Liver (tissue), 9 donors: ENCODE measurements around the gene FLT1. TPM values are rescaled to one million over a fixed set of nuclear protein-coding genes. Genes with fewer than 3 reads are reported as not detected.

Source experiments
- DNase-seq: peaks from one replicate; pipeline ENCODE4 v3.0.0-alpha.2; 2017; ENCODE audit warnings: low spot score
- H3K27ac ChIP-seq, 2 donors: one replicate each; pipeline ENCODE4 v1.7.0; 2013; ENCODE audit warnings: inconsistent platforms in 2 of 2, low read length in 2 of 2, control low read depth in 1 of 2, low read depth in 1 of 2, mild to moderate bottlenecking in 1 of 2
- H3K27me3 ChIP-seq, 4 donors: one replicate each; pipeline versions ENCODE4 v1.6.1 to v1.7.0; 2013; ENCODE audit warnings: low read length in 3 of 4, inconsistent platforms in 1 of 4, mild to moderate bottlenecking in 1 of 4, moderate library complexity in 1 of 4; ENCODE audit not compliant: control insufficient read depth in 4 of 4, insufficient read depth in 4 of 4
- H3K36me3 ChIP-seq, 4 donors: one replicate each; pipeline versions ENCODE4 v1.6.1 to v1.7.0; 2013; ENCODE audit warnings: low read length in 3 of 4, mild to moderate bottlenecking in 3 of 4, low read depth in 1 of 4, moderate library complexity in 1 of 4; ENCODE audit not compliant: control insufficient read depth in 4 of 4, insufficient read depth in 3 of 4
- H3K4me1 ChIP-seq, 4 donors: one replicate each; pipeline versions ENCODE4 v1.6.1 to v1.7.0; 2013; ENCODE audit warnings: low read length in 3 of 4, mild to moderate bottlenecking in 3 of 4, moderate library complexity in 1 of 4; ENCODE audit not compliant: control insufficient read depth in 4 of 4, insufficient read depth in 4 of 4
- H3K4me3 ChIP-seq, 3 donors: one replicate each; pipeline versions ENCODE4 v1.6.1 to v1.7.0; 2013; ENCODE audit warnings: low read length in 3 of 3, control low read depth in 1 of 3, low read depth in 1 of 3, mild to moderate bottlenecking in 1 of 3
- H3K9ac ChIP-seq, 2 donors: one replicate each; pipeline ENCODE4 v1.7.0; 2013; ENCODE audit warnings: low read length in 2 of 2, mild to moderate bottlenecking in 2 of 2, moderate library complexity in 2 of 2, control low read depth in 1 of 2, low read depth in 1 of 2
- H3K9me3 ChIP-seq, 4 donors: one replicate each; pipeline versions ENCODE4 v1.6.1 to v1.7.0; 2013; ENCODE audit warnings: low read length in 3 of 4; ENCODE audit not compliant: control insufficient read depth in 4 of 4
- EGR1 ChIP-seq, 2 donors: IDR thresholded peaks; 2 replicates each; pipeline ENCODE4 v1.6.1; 2016 to 2018; ENCODE audit warnings: antibody characterized with exemption in 2 of 2, low read depth in 2 of 2
- FOXA1 ChIP-seq: IDR thresholded peaks from 2 replicates; pipeline ENCODE4 v1.6.1; 2016; ENCODE audit warnings: antibody characterized with exemption
- FOXA2 ChIP-seq: IDR thresholded peaks from 2 replicates; pipeline ENCODE4 v1.6.1; 2016; ENCODE audit warnings: antibody characterized with exemption
- HNF4A ChIP-seq, 2 donors: conservative IDR thresholded peaks; 2 replicates each; pipeline ENCODE4 v1.6.1; 2016; ENCODE audit warnings: antibody characterized with exemption in 2 of 2, mild to moderate bottlenecking in 2 of 2
- HNF4G ChIP-seq: IDR thresholded peaks from 2 replicates; pipeline ENCODE4 v1.6.1; 2016; ENCODE audit warnings: antibody characterized with exemption
- JUND ChIP-seq, 2 donors: IDR thresholded peaks; 2 replicates each; pipeline ENCODE4 v1.6.1; 2016; ENCODE audit warnings: antibody characterized with exemption in 2 of 2
- NR2F2 ChIP-seq: IDR thresholded peaks from 2 replicates; pipeline ENCODE4 v1.6.1; 2016; ENCODE audit warnings: antibody characterized with exemption
- RXRA ChIP-seq, 2 donors: IDR thresholded peaks; 2 replicates each; pipeline ENCODE4 v1.6.1; 2017 to 2018; ENCODE audit warnings: antibody characterized with exemption in 2 of 2, mild to moderate bottlenecking in 1 of 2
- SP1 ChIP-seq: IDR thresholded peaks from 2 replicates; pipeline ENCODE4 v1.6.1; 2018; ENCODE audit warnings: antibody characterized with exemption, mild to moderate bottlenecking
- WGBS: extraction: QIAGEN DNeasy Blood & Tissue Kit; methylation state at CpG from one replicate; pipeline ENCODE4 v1.1.7; 2013; 5-methylcytosine and 5-hydroxymethylcytosine counted together
- polyA plus RNA-seq, 2 donors: library from polyadenylated mRNA; stranded (reverse) in 1 of 2; unstranded in 1 of 2; fragments of 200-250 nt in 1 of 2; fragments of >200 nt in 1 of 2; fragmentation: Nextera tagmentation in 1 of 2; extraction: Ambion mirVana in 1 of 2; gene quantifications; one replicate each; pipeline versions ENCODE4 v1.2.1 to v1.2.3, GENCODE V29; 2013 to 2015
- total RNA-seq, 2 donors: library from RNA; depleted of rRNA; stranded (reverse); fragments of >200 nt; gene quantifications; one replicate each; pipeline ENCODE4 v1.2.3, GENCODE V29; 2014
- TF ChIP-seq, protein P1 (sequence below): IDR thresholded peaks from 2 replicates; pipeline ENCODE4 v1.6.1; 2016; ENCODE audit warnings: antibody characterized with exemption, mild to moderate bottlenecking
- TF ChIP-seq, protein P2 (sequence below): fragments of 150-350 bp; IDR thresholded peaks from 2 replicates; pipeline ENCODE4 v1.5.1; 2017; ENCODE audit warnings: improper control_type of control experiment, low read depth, low read length; ENCODE audit not compliant: missing input control
- TF ChIP-seq, protein P3 (sequence below): IDR thresholded peaks from 2 replicates; pipeline ENCODE4 v1.6.1; 2016; ENCODE audit warnings: antibody characterized with exemption
- TF ChIP-seq, protein P4 (sequence below): IDR thresholded peaks from 2 replicates; pipeline ENCODE4 v1.6.1; 2016; ENCODE audit warnings: antibody characterized with exemption
- TF ChIP-seq, protein P5 (sequence below): IDR thresholded peaks from 2 replicates; pipeline ENCODE4 v1.6.1; 2016; ENCODE audit warnings: antibody characterized with exemption
- donor health status: healthy.
- donor health status: healthy.
- donor health status: healthy.
- donor health status: healthy.
- donor health status: healthy.

FLT1 gene
- total and polyA plus RNA-seq, 4 donors = 4.1 to 19.7 (median 9.3) TPM

DNA sequence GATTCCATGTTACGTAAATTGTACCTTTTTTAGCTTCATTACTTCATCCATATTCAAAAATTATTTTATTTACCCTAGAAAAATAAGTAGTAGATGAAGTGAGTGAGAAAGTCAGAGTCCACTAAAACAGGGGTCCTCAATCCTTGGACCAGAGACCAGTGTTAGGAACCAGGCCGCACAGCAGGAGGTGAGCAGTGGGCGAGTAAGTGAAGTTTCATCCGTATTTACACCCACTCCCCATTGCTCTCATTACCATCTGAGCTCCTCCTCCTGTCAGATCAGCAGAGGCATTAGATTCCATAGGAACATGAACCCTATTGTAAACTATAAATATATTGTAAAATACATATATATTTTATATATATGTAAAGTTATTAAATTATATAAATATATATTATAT lies 237.6 kb downstream of the FLT1 start:
- Histone ChIP-seq H3K9ac (no peak overlapping the region), H3K4me3 (no peak overlapping the region), H3K9me3 (no peaks in the 10 kb centered on the region), H3K27me3 (no peaks in the 10 kb centered on the region), H3K36me3 (peaks cover 6 to 30% (median 13%) of the 10 kb centered on the region in 4 donors), H3K4me1 (peaks cover 0 to 7% (median 0%) of the 10 kb centered on the region in 4 donors), H3K27ac (no peak overlapping the region)
- WGBS = 99% methylated on average over 4 of the region's 4 CpGs
- DNase-seq = no peak
- TF ChIP-seq SP1 = no peak

DNA sequence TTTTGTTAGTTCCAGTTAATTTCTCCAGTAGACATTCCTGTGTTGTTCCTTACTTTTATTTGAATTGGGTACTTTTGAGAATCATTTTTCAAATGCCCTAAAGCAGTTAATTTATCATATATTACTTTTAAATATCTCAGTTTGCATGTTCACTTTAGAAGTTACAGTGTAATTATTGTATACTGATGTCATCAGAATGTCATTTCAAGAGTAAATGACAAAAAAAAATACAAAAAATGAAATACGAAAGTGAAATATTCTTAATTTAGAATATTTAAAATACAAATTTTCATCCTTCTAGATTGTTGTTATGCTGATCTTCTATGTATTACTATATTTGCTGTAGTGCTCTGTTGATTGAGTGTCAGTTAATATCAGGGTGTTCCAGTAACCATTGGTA lies 242.4 kb downstream of the FLT1 start:
- H3K4me1 ChIP-seq = no peaks in the 10 kb centered on the region
- no peaks in the 10 kb centered on the region for H3K27me3 ChIP-seq
- H3K9ac ChIP-seq = no peak overlapping the region

More for the DNA sequence above, 242.4 kb downstream of the FLT1 start:
- Histone ChIP-seq H3K4me3 (no peak overlapping the region), H3K36me3 (peaks cover 0 to 15% (median 7%) of the 10 kb centered on the region in 4 donors), H3K27ac (no peak overlapping the region), H3K9me3 (no peaks in the 10 kb centered on the region)
- TF ChIP-seq EGR1 (IDR thresholded peaks at IDR 0.05; ENCODE audit: low read depth in 2 of 2) = no peak
- no peak for TF ChIP-seq HNF4A (conservative IDR thresholded peaks at IDR 0.05)
- TF ChIP-seq SP1 = no peak
- TF ChIP-seq FOXA2 = no peak
- TF ChIP-seq RXRA (IDR thresholded peaks at IDR 0.05) = no peak
- TF ChIP-seq NR2F2 = no peak
- TF ChIP-seq, protein P1, sequence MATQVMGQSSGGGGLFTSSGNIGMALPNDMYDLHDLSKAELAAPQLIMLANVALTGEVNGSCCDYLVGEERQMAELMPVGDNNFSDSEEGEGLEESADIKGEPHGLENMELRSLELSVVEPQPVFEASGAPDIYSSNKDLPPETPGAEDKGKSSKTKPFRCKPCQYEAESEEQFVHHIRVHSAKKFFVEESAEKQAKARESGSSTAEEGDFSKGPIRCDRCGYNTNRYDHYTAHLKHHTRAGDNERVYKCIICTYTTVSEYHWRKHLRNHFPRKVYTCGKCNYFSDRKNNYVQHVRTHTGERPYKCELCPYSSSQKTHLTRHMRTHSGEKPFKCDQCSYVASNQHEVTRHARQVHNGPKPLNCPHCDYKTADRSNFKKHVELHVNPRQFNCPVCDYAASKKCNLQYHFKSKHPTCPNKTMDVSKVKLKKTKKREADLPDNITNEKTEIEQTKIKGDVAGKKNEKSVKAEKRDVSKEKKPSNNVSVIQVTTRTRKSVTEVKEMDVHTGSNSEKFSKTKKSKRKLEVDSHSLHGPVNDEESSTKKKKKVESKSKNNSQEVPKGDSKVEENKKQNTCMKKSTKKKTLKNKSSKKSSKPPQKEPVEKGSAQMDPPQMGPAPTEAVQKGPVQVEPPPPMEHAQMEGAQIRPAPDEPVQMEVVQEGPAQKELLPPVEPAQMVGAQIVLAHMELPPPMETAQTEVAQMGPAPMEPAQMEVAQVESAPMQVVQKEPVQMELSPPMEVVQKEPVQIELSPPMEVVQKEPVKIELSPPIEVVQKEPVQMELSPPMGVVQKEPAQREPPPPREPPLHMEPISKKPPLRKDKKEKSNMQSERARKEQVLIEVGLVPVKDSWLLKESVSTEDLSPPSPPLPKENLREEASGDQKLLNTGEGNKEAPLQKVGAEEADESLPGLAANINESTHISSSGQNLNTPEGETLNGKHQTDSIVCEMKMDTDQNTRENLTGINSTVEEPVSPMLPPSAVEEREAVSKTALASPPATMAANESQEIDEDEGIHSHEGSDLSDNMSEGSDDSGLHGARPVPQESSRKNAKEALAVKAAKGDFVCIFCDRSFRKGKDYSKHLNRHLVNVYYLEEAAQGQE = no peak
- no peak for TF ChIP-seq HNF4G
- TF ChIP-seq, protein P2, sequence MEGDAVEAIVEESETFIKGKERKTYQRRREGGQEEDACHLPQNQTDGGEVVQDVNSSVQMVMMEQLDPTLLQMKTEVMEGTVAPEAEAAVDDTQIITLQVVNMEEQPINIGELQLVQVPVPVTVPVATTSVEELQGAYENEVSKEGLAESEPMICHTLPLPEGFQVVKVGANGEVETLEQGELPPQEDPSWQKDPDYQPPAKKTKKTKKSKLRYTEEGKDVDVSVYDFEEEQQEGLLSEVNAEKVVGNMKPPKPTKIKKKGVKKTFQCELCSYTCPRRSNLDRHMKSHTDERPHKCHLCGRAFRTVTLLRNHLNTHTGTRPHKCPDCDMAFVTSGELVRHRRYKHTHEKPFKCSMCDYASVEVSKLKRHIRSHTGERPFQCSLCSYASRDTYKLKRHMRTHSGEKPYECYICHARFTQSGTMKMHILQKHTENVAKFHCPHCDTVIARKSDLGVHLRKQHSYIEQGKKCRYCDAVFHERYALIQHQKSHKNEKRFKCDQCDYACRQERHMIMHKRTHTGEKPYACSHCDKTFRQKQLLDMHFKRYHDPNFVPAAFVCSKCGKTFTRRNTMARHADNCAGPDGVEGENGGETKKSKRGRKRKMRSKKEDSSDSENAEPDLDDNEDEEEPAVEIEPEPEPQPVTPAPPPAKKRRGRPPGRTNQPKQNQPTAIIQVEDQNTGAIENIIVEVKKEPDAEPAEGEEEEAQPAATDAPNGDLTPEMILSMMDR = no peak
- no peak for TF ChIP-seq JUND (IDR thresholded peaks at IDR 0.05)
- TF ChIP-seq, protein P3, sequence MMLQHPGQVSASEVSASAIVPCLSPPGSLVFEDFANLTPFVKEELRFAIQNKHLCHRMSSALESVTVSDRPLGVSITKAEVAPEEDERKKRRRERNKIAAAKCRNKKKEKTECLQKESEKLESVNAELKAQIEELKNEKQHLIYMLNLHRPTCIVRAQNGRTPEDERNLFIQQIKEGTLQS = no peak
- TF ChIP-seq, protein P4, sequence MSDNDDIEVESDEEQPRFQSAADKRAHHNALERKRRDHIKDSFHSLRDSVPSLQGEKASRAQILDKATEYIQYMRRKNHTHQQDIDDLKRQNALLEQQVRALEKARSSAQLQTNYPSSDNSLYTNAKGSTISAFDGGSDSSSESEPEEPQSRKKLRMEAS = no peak
- TF ChIP-seq, protein P5, sequence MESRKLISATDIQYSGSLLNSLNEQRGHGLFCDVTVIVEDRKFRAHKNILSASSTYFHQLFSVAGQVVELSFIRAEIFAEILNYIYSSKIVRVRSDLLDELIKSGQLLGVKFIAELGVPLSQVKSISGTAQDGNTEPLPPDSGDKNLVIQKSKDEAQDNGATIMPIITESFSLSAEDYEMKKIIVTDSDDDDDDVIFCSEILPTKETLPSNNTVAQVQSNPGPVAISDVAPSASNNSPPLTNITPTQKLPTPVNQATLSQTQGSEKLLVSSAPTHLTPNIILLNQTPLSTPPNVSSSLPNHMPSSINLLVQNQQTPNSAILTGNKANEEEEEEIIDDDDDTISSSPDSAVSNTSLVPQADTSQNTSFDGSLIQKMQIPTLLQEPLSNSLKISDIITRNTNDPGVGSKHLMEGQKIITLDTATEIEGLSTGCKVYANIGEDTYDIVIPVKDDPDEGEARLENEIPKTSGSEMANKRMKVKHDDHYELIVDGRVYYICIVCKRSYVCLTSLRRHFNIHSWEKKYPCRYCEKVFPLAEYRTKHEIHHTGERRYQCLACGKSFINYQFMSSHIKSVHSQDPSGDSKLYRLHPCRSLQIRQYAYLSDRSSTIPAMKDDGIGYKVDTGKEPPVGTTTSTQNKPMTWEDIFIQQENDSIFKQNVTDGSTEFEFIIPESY = no peak
- no peak for TF ChIP-seq FOXA1
- no peak for DNase-seq
- WGBS = 97% methylated on average over 1 of the region's 1 CpG
